GM12878 (cell line): ENCODE measurements around the gene HOXB2. TPM values are rescaled to one million over a fixed set of nuclear protein-coding genes. Genes with fewer than 3 reads are reported as not detected.

Experiments used
- ATAC-seq: fragments of 200-7000 bp; cut with Tn5 transposase; 3 replicates; pipeline ENCODE4 v1.9.1; 2020; ENCODE audit warnings: mild to moderate bottlenecking, moderate library complexity
- BruUV-seq: library from RNA; stranded (reverse); fragments of 400-500 nt; replicated peaks from 2 replicates; lab custom pipeline; 2021; lab: Mats Ljungman, UMichigan
- CTCF ChIA-PET: fragments of 300-600 bp; sonication (Branson Sonifier 250); formaldehyde crosslinking; extraction: SDS; loops from one replicate; lab custom pipeline; 2021; ENCODE audit warnings: inconsistent platforms; lab: Yijun Ruan, JAX
- POLR2A ChIA-PET: fragments of 350-600 bp; formaldehyde crosslinking; extraction: SDS; loops from one replicate; lab custom pipeline; 2021; ENCODE audit warnings: inconsistent platforms; lab: Charles Lee
- RAD21 ChIA-PET: fragments of 300-600 bp; sonication (Branson Sonifier 250); formaldehyde crosslinking; loops from one replicate; lab custom pipeline; 2023; ENCODE audit warnings: antibody characterized with exemption; ENCODE audit not compliant: unreplicated experiment; lab: Charles Lee
- SMC1A ChIA-PET: fragments of 300-600 bp; sonication (Branson Sonifier 250); formaldehyde crosslinking; loops from one replicate; lab custom pipeline; 2023; ENCODE audit not compliant: unreplicated experiment, uncharacterized antibody; lab: Charles Lee
- DNase-seq: peaks from one replicate; pipeline ENCODE4 v3.0.0-alpha.2; 2011; ENCODE audit warnings: low read depth, low spot score
- FAIRE-seq: peaks from 3 replicates; lab custom pipeline; 2011; peaks lifted over from hg19 to GRCh38; lab: Jason Lieb, UNC
- H2AFZ ChIP-seq: 2 replicates; pipeline ENCODE4 v1.6.0; 2011; ENCODE audit warnings: low read depth, low read length, control low read depth; ENCODE audit not compliant: control insufficient read depth
- H3K27ac ChIP-seq: 2 replicates; pipeline ENCODE4 v1.5.1; 2011; ENCODE audit warnings: control low read depth; ENCODE audit not compliant: control insufficient read depth, insufficient read depth
- H3K27me3 ChIP-seq, 2 experiments: replicated peaks in 1 of 2; 2 replicates each; pipeline versions ENCODE4 v1.6.0 to v1.6.1; 2011; ENCODE audit warnings: low read length in 1 of 2; ENCODE audit not compliant: control insufficient read depth in 2 of 2, insufficient read depth in 2 of 2
- H3K36me3 ChIP-seq, 2 experiments: 2 replicates each; pipeline ENCODE4 v1.5.1; 2011; ENCODE audit warnings: low read length in 1 of 2; ENCODE audit not compliant: control insufficient read depth in 2 of 2, insufficient read depth in 2 of 2
- H3K4me1 ChIP-seq: 2 replicates; pipeline ENCODE4 v1.6.1; 2011; ENCODE audit warnings: mild to moderate bottlenecking, low read length, moderate library complexity, mixed read lengths; ENCODE audit not compliant: control insufficient read depth, insufficient read depth
- H3K4me2 ChIP-seq: 2 replicates; pipeline ENCODE4 v1.6.0; 2011; ENCODE audit warnings: control low read depth; ENCODE audit not compliant: control insufficient read depth, insufficient read depth
- H3K4me3 ChIP-seq: fragments of 200-600 bp; sonication (generic); 2 replicates; pipeline ENCODE4 v1.5.1; 2016
- H3K79me2 ChIP-seq: 2 replicates; pipeline ENCODE4 v1.6.0; 2011; ENCODE audit warnings: low read length; ENCODE audit not compliant: control insufficient read depth, insufficient read depth
- H3K9ac ChIP-seq: 2 replicates; pipeline ENCODE4 v1.8.0; 2011; ENCODE audit warnings: low read length, control low read depth, mixed read lengths; ENCODE audit not compliant: control insufficient read depth, insufficient read depth
- H3K9me3 ChIP-seq: replicated peaks from 3 replicates; pipeline ENCODE4 v1.5.1; 2011; ENCODE audit warnings: mild to moderate bottlenecking, low read length; ENCODE audit not compliant: control insufficient read depth, insufficient read depth
- H4K20me1 ChIP-seq: 2 replicates; pipeline ENCODE4 v1.6.0; 2011; ENCODE audit not compliant: control insufficient read depth, insufficient read depth
- CEBPB ChIP-seq, 2 experiments: fragments of 150-350 bp in 1 of 2; IDR thresholded peaks; 2 replicates each; pipeline ENCODE4 v1.6.1; 2012 to 2014; ENCODE audit warnings: low read depth in 2 of 2, low read length in 2 of 2, borderline replicate concordance in 1 of 2, inconsistent platforms in 1 of 2
- ZNF274 ChIP-seq: IDR thresholded peaks from one replicate; pipeline ENCODE4 v1.8.0; 2011; ENCODE audit not compliant: insufficient read length, insufficient read depth
- ZNF592 ChIP-seq: fragments of 450-650 bp; IDR thresholded peaks from 2 replicates; pipeline ENCODE4 v1.6.1; 2017; ENCODE audit warnings: mild to moderate bottlenecking, moderate library complexity
- WGBS: methylation state at CpG from one replicate; pipeline ENCODE4 v1.1.6; 2016; ENCODE audit warnings: low lambda C conversion rate; ENCODE audit not compliant: insufficient replicate concordance, insufficient coverage; ENCODE audit errors: missing lambda C conversion rate; 5-methylcytosine and 5-hydroxymethylcytosine counted together
- in situ Hi-C: fragments of 300-500 bp; cut with MboI; formaldehyde crosslinking; loops from 9 replicates; pipeline ENCODE4 v1.14.3; 2018; ENCODE audit warnings: mixed read lengths
- intact Hi-C: fragments of 100-400 bp; cut with micrococcal nuclease; formaldehyde crosslinking; loops from one replicate; pipeline ENCODE4 v1.14.2; 2022; ENCODE audit not compliant: unreplicated experiment
- polyA plus RNA-seq, 11 experiments: library from polyadenylated mRNA; depleted of rRNA in 4 of 11; unstranded in 6 of 11; stranded (reverse) in 5 of 11; fragments of >200 nt; fragmentation: Nextera tagmentation in 4 of 11; fragmentation: Illumina TruSeq in 1 of 11; extraction: Ambion mirVana in 4 of 11; extraction: Trizol in 1 of 11; gene quantifications; 1 replicate in 1 of 11; 2 replicates in 10 of 11; pipeline versions ENCODE4 v1.2.1 to v1.2.3, GENCODE V29; 2011 to 2016; ENCODE audit warnings: inconsistent platforms in 2 of 11, missing spikeins in 2 of 11, low read depth in 1 of 11
- total RNA-seq, 4 experiments: library from RNA; depleted of rRNA in 3 of 4; stranded (reverse); fragments of >200 nt in 3 of 4; fragmentation: Illumina TruSeq in 1 of 4; extraction: Trizol in 1 of 4; gene quantifications; 2 replicates each; pipeline versions ENCODE4 v1.2.1 to v1.2.3, GENCODE V29; 2013 to 2021

HOXB2 gene
- total and polyA plus RNA-seq, 10 of the 15 experiments (the other 5 are each of a cell fraction or from before 2014, with no cell fraction given): 0.16 to 8.8 (median 2.3) TPM

- no peak overlapping the region for H3K9ac ChIP-seq
- TF ChIP-seq ZNF592: no peak
- no peak for TF ChIP-seq ZNF274
- TF ChIP-seq CEBPB (IDR thresholded peaks at IDR 0.05; ENCODE audit: borderline replicate concordance in 1 of 2, low read depth in 2 of 2, low read length in 2 of 2): no peak
- TF ChIP-seq, all 136 proteins: peak for 0
- Histone ChIP-seq H3K9me3 (no peaks in the 10 kb centered on the region), H4K20me1 (no peaks in the 10 kb centered on the region), H3K79me2 (no peaks in the 10 kb centered on the region), H2AFZ (no peak overlapping the region), H3K36me3 (no peaks in the 10 kb centered on the region), H3K27ac (no peak overlapping the region), H3K4me1 (no peaks in the 10 kb centered on the region), H3K4me3 (no peak overlapping the region), H3K4me2 (no peak overlapping the region), H3K27me3 (0 out of 4 replicates have a peak, but pooled peaks cover 0 to 3% of the 10 kb centered on the region in 2 experiments)
- WGBS: 72% methylated on average over 11 of the region's 11 CpGs
- POLR2A ChIA-PET: no interaction called here
- intact Hi-C loops (no loop called here), in situ Hi-C loops (no loop called here)
- FAIRE-seq (no peak), ATAC-seq (no peak), DNase-seq (no peak)
- CTCF ChIA-PET: no interaction called here
- BruUV-seq: no TSS peak
- RAD21 ChIA-PET: interaction anchor here (0.7 kb wide), 1 partner anchor 28 kb away, joined by 3 read pairs; no protein-coding TSS in a partner anchor
- SMC1A ChIA-PET: no interaction called here
Observed at GRCh38 chr17:48529683-48530009, 15.3 kb downstream of the HOXB2 start.
